Osteoblast (primary cell): ENCODE data around the gene RAB9A. TPM values are rescaled to one million over a fixed set of nuclear protein-coding genes. Genes with fewer than 3 reads are reported as not detected.

Experiments
- DNase-seq: peaks from one replicate; pipeline ENCODE4 v3.0.0; 2011; ENCODE audit warnings: low spot score, mixed read lengths; ENCODE audit not compliant: insufficient read length; ENCODE audit errors: missing footprints
- H2AFZ ChIP-seq: 2 replicates; pipeline ENCODE4 v1.6.0; 2011; ENCODE audit warnings: mild to moderate bottlenecking, low read length
- H3K27ac ChIP-seq: 2 replicates; pipeline ENCODE4 v1.5.1; 2011; ENCODE audit warnings: mild to moderate bottlenecking, low read depth, low read length, moderate library complexity
- H3K27me3 ChIP-seq: 2 replicates; pipeline ENCODE4 v1.6.0; 2012; ENCODE audit warnings: mild to moderate bottlenecking, control low read depth, inconsistent platforms, low read length, moderate library complexity; ENCODE audit not compliant: insufficient read depth
- H3K36me3 ChIP-seq: 2 replicates; pipeline ENCODE4 v1.5.1; 2011; ENCODE audit warnings: mild to moderate bottlenecking, low read length, control low read depth, moderate library complexity; ENCODE audit not compliant: insufficient read depth
- H3K4me1 ChIP-seq: 2 replicates; pipeline ENCODE4 v1.5.1; 2011; ENCODE audit warnings: mild to moderate bottlenecking, low read length, control low read depth, moderate library complexity; ENCODE audit not compliant: insufficient read depth
- H3K4me2 ChIP-seq: 2 replicates; pipeline ENCODE4 v1.6.0; 2011; ENCODE audit warnings: mild to moderate bottlenecking, low read length; ENCODE audit not compliant: insufficient read depth
- H3K4me3 ChIP-seq: fragments of 200-600 bp; sonication (generic); 3 replicates; pipeline ENCODE4 v1.5.1; 2012; ENCODE audit warnings: mild to moderate bottlenecking, low read length, inconsistent platforms; ENCODE audit not compliant: insufficient read depth
- H3K79me2 ChIP-seq: 2 replicates; pipeline ENCODE4 v1.6.0; 2012; ENCODE audit warnings: mild to moderate bottlenecking, low read length, control low read depth, inconsistent platforms; ENCODE audit not compliant: insufficient read depth
- H3K9me3 ChIP-seq: 2 replicates; pipeline ENCODE4 v1.5.1; 2011; ENCODE audit warnings: low read depth, low read length, control low read depth
- H4K20me1 ChIP-seq: 2 replicates; pipeline ENCODE4 v1.6.0; 2012; ENCODE audit warnings: mild to moderate bottlenecking, low read length, control low read depth; ENCODE audit not compliant: insufficient read depth
- total RNA-seq: library from RNA; depleted of rRNA; stranded (reverse); fragments of >200 nt; gene quantifications from 2 replicates; pipeline ENCODE4 v1.2.3, GENCODE V29; 2012
- TF ChIP-seq, protein P1 (sequence below): IDR thresholded peaks from 2 replicates; pipeline ENCODE4 v1.5.1; 2011; ENCODE audit warnings: mild to moderate bottlenecking, low read depth, low read length, moderate library complexity; ENCODE audit errors: extremely low read depth

The RAB9A gene
- total RNA-seq, 1 donor: 63.0 TPM

GRCh38 chrX:13702111-13702789 lies 13.3 kb downstream of the RAB9A start:
- no peaks in the 10 kb centered on the region for H3K9me3 ChIP-seq
- no peak overlapping the region for H3K27ac ChIP-seq
- TF ChIP-seq, protein P1, sequence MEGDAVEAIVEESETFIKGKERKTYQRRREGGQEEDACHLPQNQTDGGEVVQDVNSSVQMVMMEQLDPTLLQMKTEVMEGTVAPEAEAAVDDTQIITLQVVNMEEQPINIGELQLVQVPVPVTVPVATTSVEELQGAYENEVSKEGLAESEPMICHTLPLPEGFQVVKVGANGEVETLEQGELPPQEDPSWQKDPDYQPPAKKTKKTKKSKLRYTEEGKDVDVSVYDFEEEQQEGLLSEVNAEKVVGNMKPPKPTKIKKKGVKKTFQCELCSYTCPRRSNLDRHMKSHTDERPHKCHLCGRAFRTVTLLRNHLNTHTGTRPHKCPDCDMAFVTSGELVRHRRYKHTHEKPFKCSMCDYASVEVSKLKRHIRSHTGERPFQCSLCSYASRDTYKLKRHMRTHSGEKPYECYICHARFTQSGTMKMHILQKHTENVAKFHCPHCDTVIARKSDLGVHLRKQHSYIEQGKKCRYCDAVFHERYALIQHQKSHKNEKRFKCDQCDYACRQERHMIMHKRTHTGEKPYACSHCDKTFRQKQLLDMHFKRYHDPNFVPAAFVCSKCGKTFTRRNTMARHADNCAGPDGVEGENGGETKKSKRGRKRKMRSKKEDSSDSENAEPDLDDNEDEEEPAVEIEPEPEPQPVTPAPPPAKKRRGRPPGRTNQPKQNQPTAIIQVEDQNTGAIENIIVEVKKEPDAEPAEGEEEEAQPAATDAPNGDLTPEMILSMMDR: no peak
- H3K4me2 ChIP-seq: no peak overlapping the region
- no peaks in the 10 kb centered on the region for H3K36me3 ChIP-seq
- H3K4me3 ChIP-seq: no peak overlapping the region
- no peak overlapping the region for H2AFZ ChIP-seq
- H4K20me1 ChIP-seq: peaks cover 55% of the 10 kb centered on the region
- DNase-seq: no peak
- peaks cover 87% of the 10 kb centered on the region for H3K79me2 ChIP-seq
- H3K27me3 ChIP-seq: no peaks in the 10 kb centered on the region
- peaks cover 17% of the 10 kb centered on the region for H3K4me1 ChIP-seq

- Histone ChIP-seq H4K20me1 (peaks cover 50% of the 10 kb centered on the region), H3K27ac (no peak overlapping the region), H3K9me3 (no peaks in the 10 kb centered on the region), H3K27me3 (no peaks in the 10 kb centered on the region), H3K79me2 (peaks cover 86% of the 10 kb centered on the region), H3K36me3 (no peaks in the 10 kb centered on the region), H3K4me3 (no peak overlapping the region), H2AFZ (no peak overlapping the region), H3K4me1 (peaks cover 17% of the 10 kb centered on the region), H3K4me2 (no peak overlapping the region)
- DNase-seq: no peak
- TF ChIP-seq, protein P1: no peak
Measured at GRCh38 chrX:13703135-13703534, 14.2 kb downstream of the RAB9A start.

DNA sequence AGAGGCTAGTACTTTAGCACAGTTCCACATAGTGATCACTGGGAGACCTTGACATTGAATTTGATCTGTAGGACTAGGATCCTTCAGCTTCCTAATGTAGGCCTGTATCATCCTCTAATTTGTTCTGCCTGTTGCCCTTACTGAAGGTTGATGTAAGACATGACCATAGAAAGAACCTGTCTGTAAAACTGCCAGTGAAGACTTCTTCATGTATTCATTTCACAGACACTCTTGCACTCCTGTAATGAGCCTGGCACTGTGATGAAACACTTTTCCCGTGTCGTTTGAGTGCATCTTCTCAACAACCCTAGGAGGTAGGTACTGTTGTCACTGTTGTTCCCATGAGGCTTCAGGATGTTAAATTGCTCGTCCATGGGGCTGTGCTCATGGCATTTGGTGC lies 14.7 kb downstream of the RAB9A start:
- Histone ChIP-seq H3K79me2 (peaks cover 86% of the 10 kb centered on the region), H4K20me1 (peaks cover 52% of the 10 kb centered on the region), H3K4me1 (peaks cover 17% of the 10 kb centered on the region), H3K9me3 (no peaks in the 10 kb centered on the region), H3K36me3 (peaks cover 4% of the 10 kb centered on the region), H3K4me3 (no peak overlapping the region), H3K27ac (no peak overlapping the region), H3K27me3 (no peaks in the 10 kb centered on the region), H2AFZ (no peak overlapping the region), H3K4me2 (no peak overlapping the region)
- TF ChIP-seq, protein P1: no peak
- no peak for DNase-seq

GRCh38 chrX:13711141-13711540 lies 22.2 kb downstream of the RAB9A start:
- H3K4me2 ChIP-seq: no peak overlapping the region
- peaks cover 5% of the 10 kb centered on the region for H4K20me1 ChIP-seq
- no peak for DNase-seq
- H3K79me2 ChIP-seq: peaks cover 51% of the 10 kb centered on the region
- no peak overlapping the region for H3K27ac ChIP-seq
- no peaks in the 10 kb centered on the region for H3K27me3 ChIP-seq
- peaks cover 31% of the 10 kb centered on the region for H3K36me3 ChIP-seq
- H3K4me3 ChIP-seq: no peak overlapping the region
- no peaks in the 10 kb centered on the region for H3K4me1 ChIP-seq
- TF ChIP-seq, protein P1: no peak
- H2AFZ ChIP-seq: no peak overlapping the region
- H3K9me3 ChIP-seq: no peaks in the 10 kb centered on the region
